ENCODE data around the gene NSUN3.
"Not testable (repeated sequence)": the region's sequence is repeated elsewhere in the genome, so short reads cannot be mapped to it uniquely, and the experiment has no call there.

NSUN3 gene

DNA sequence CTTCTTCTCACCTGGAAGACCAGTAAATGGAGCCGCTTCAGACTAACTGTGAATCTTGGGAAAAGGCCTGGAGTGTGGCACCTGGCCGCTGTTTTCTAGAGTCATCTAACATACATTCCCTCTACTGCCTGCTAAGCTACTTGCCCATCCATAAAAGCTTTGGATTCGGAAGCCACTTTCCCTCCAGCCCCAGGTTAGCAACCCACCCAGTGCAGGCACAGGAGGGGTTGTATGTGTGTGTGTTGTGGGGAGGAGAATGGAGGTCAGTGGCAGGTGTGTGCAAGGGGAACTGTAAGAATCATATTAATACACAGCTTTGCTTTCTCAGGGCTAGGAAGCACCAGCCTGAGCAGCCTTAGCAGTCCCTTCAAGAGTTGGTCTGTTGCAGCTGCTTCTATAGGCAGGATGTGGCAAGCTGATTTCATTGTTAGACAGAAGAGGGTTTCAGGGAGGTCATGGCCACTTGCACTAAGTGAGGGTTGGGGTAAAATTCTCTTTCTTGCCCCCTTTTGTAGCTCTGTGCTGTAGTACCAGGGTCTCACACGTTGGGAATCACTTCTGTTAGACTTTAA is 8.9 kb downstream of the NSUN3 start:
- no peaks in the 10 kb centered on the region for H3K36me3 ChIP-seq (ENCODE audit: control insufficient read depth, insufficient read depth, low read length)
- no peak overlapping the region for H3K9ac ChIP-seq (ENCODE audit: low read depth, low read length)
- H3K9me3 ChIP-seq (ENCODE audit: control insufficient read depth, insufficient read depth, low read length): no peaks in the 10 kb centered on the region
- no peaks in the 10 kb centered on the region for H3K4me1 ChIP-seq (ENCODE audit: control insufficient read depth, insufficient read depth, low read length)
- no peak overlapping the region for H3K4me3 ChIP-seq (ENCODE audit: low read depth, low read length)
- H3K27me3 ChIP-seq (ENCODE audit: control insufficient read depth, insufficient read depth, low read length): no peaks in the 10 kb centered on the region

DNA sequence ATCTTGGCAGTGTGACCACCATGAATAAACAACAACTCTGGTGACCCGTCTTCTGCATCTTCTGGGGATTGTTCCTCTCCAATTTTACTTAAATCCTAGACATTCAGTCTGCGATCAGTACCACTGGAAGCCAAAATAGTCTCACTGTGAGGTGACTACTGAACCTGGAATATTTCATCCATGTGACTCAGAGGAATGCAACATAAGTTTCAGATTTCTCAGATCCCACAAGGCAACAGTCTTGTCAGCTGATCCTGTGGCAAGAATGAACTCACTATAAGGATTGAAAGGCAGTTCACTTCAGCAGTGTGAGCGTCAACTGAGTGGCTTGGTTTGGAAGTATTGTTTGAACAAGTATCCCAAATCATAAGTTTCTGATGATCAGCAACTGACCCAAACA is 13.2 kb downstream of the NSUN3 start:
- H3K9me3 ChIP-seq (ENCODE audit: control insufficient read depth, insufficient read depth, low read length): no peaks in the 10 kb centered on the region
- H3K27me3 ChIP-seq (ENCODE audit: control insufficient read depth, insufficient read depth, low read length): no peaks in the 10 kb centered on the region
- H3K4me3 ChIP-seq (ENCODE audit: low read depth, low read length): no peak overlapping the region

DNA sequence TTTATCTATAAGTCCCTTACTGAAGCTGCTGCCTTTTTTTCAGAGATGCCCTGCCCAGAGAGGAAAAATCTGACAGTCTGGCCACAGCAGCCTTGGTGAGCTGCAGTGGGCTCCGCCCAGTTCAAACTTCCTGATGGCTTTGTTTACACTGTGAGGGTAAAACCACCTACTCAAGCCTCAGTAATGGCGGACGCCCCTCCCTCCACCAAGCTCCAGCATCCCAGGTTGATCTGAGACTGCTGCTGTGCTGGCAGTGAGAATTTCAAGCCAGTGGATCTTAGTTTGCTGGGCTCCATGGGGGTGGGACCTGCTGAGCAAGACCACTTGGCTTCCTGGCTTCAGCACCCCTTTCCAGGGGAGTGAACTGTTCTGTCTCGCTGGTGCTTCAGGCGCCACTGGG is 17.7 kb downstream of the NSUN3 start:
- not testable (repeated sequence) for H3K36me3 ChIP-seq (ENCODE audit: control insufficient read depth, insufficient read depth, low read length); H3K4me1 ChIP-seq (ENCODE audit: control insufficient read depth, insufficient read depth, low read length); H3K27me3 ChIP-seq (ENCODE audit: control insufficient read depth, insufficient read depth, low read length); H3K4me3 ChIP-seq (ENCODE audit: low read depth, low read length); H3K9ac ChIP-seq (ENCODE audit: low read depth, low read length); H3K9me3 ChIP-seq (ENCODE audit: control insufficient read depth, insufficient read depth, low read length)

More for the DNA sequence above, 13.2 kb downstream of the NSUN3 start:
- Histone ChIP-seq H3K9ac (ENCODE audit: low read depth, low read length) (no peak overlapping the region), H3K36me3 (ENCODE audit: control insufficient read depth, insufficient read depth, low read length) (no peaks in the 10 kb centered on the region), H3K4me1 (ENCODE audit: control insufficient read depth, insufficient read depth, low read length) (no peaks in the 10 kb centered on the region)

DNA sequence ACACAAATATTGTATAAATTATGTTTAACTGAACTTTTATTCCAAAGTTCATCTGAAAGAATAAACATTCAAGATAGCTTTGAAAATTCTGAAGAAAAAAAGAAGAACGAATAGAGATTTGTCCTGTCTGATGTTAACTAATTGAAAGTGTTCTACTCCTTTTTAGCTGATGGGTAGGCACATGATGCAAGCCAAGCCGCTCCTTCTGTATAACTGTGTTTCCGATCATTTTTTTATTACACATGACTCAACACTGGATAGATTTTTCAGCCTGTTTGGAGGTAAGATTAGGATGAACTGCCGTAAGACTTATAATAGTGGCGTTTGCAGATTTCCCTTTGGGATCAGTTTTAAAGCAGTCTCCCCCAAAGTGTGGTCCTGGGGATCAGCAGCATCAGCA is 19.0 kb downstream of the NSUN3 start:
- H3K4me3 ChIP-seq (ENCODE audit: low read depth, low read length): no peak overlapping the region
- H3K36me3 ChIP-seq (ENCODE audit: control insufficient read depth, insufficient read depth, low read length): no peaks in the 10 kb centered on the region
- no peaks in the 10 kb centered on the region for H3K9me3 ChIP-seq (ENCODE audit: control insufficient read depth, insufficient read depth, low read length)
- peaks cover 2% of the 10 kb centered on the region for H3K4me1 ChIP-seq (ENCODE audit: control insufficient read depth, insufficient read depth, low read length)
- no peaks in the 10 kb centered on the region for H3K27me3 ChIP-seq (ENCODE audit: control insufficient read depth, insufficient read depth, low read length)
- H3K9ac ChIP-seq (ENCODE audit: low read depth, low read length): no peak overlapping the region

DNA sequence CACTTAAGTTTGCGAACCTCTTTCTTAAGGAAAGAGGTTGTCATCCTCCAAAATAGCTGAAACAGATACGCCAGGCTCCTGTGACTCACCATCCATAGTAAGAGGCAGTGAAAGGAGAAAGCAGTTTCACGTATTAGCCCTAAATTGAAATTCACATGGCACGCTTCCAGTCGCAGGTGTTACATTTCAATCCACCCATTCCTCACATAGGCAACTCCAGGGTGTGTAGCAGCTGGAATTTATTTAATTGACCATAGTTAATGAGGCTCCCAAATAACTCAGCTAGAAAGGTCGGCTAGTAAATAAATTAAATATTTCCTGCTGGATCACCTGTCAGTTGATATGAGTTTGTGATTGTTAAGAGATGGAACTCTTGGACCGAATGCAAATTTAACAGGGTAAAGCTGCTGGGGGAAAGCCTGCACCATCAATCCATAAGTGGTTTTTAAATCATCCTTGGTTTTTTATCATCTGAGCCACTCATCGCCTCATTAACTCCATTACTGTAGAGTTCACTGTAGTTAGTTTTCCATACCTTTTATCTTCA is 19.6 kb downstream of the NSUN3 start:
- no peak overlapping the region for H3K4me3 ChIP-seq (ENCODE audit: low read depth, low read length)
- no peaks in the 10 kb centered on the region for H3K9me3 ChIP-seq (ENCODE audit: control insufficient read depth, insufficient read depth, low read length)
- no peak overlapping the region for H3K9ac ChIP-seq (ENCODE audit: low read depth, low read length)
- H3K4me1 ChIP-seq (ENCODE audit: control insufficient read depth, insufficient read depth, low read length): peaks cover 2% of the 10 kb centered on the region
- H3K27me3 ChIP-seq (ENCODE audit: control insufficient read depth, insufficient read depth, low read length): no peaks in the 10 kb centered on the region
- H3K36me3 ChIP-seq (ENCODE audit: control insufficient read depth, insufficient read depth, low read length): no peaks in the 10 kb centered on the region

DNA sequence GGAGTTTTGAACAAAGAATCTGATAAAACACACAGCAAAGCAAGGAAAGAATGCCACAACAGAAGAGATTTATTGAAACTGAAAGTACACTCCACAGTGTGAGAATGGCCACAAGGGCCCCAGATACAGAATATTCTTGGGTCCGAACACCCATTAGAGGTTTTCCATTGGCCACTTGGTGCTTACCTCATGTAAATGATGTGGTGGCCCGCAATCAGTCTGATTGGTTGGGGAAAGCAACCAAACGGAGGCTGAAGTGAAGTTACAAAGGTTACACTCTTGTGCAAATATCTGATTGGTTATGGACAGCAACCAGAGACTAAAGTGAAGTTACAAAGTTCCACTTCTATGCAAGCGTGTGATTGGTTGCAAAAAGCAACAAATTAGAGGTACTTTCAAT is 20.4 kb downstream of the NSUN3 start:
- no peaks in the 10 kb centered on the region for H3K27me3 ChIP-seq (ENCODE audit: control insufficient read depth, insufficient read depth, low read length)
- peaks cover 2% of the 10 kb centered on the region for H3K4me1 ChIP-seq (ENCODE audit: control insufficient read depth, insufficient read depth, low read length)
- H3K36me3 ChIP-seq (ENCODE audit: control insufficient read depth, insufficient read depth, low read length): no peaks in the 10 kb centered on the region
- no peak overlapping the region for H3K4me3 ChIP-seq (ENCODE audit: low read depth, low read length)
- no peak overlapping the region for H3K9ac ChIP-seq (ENCODE audit: low read depth, low read length)
- no peaks in the 10 kb centered on the region for H3K9me3 ChIP-seq (ENCODE audit: control insufficient read depth, insufficient read depth, low read length)

DNA sequence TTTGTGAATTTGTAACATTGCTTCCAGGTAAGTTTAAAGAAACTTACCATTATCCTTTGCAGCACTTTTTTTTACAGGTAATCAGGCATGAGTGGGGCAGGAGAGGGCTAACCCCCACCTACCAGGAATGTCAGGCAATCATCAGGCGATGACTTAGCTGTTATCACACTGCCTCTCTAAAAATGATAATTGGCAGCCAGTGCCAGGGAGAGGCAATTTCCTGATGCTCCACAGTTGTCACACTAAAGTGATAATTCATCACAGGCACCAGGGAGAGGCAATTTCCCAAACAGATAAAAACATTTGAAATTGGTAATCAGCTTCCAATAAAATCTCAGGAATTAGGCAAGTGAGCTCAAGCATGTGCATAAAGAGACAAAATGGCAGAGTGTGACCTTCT is 26.3 kb downstream of the NSUN3 start:
- no peak overlapping the region for H3K9ac ChIP-seq (ENCODE audit: low read depth, low read length)
- H3K4me3 ChIP-seq (ENCODE audit: low read depth, low read length): no peak overlapping the region
- H3K27me3 ChIP-seq (ENCODE audit: control insufficient read depth, insufficient read depth, low read length): no peaks in the 10 kb centered on the region
- H3K36me3 ChIP-seq (ENCODE audit: control insufficient read depth, insufficient read depth, low read length): no peaks in the 10 kb centered on the region
- no peaks in the 10 kb centered on the region for H3K4me1 ChIP-seq (ENCODE audit: control insufficient read depth, insufficient read depth, low read length)
- H3K9me3 ChIP-seq (ENCODE audit: control insufficient read depth, insufficient read depth, low read length): no peaks in the 10 kb centered on the region

DNA sequence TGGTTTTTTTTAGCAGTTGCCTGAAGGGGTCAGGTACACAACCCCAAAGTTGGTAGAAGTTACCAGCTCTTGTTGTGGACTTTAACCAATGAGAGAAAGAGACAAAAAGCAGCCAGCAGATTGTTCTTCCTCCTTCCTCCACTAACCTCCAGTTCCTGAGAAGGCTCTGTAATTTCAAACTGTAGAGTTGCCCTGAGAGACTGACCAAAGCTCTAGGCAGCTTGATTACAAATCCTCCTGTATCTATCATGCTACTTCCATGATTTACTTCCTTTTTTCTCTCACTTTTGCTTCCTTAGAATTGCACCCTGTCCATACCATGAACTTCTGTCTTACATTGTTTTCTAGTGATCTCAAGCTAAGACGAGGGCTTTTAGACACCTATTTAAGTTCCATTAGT is 29.2 kb downstream of the NSUN3 start:
- Histone ChIP-seq H3K36me3 (ENCODE audit: control insufficient read depth, insufficient read depth, low read length) (peaks cover 5% of the 10 kb centered on the region), H3K9ac (ENCODE audit: low read depth, low read length) (no peak overlapping the region), H3K4me3 (ENCODE audit: low read depth, low read length) (no peak overlapping the region), H3K9me3 (ENCODE audit: control insufficient read depth, insufficient read depth, low read length) (no peaks in the 10 kb centered on the region), H3K4me1 (ENCODE audit: control insufficient read depth, insufficient read depth, low read length) (no peaks in the 10 kb centered on the region), H3K27me3 (ENCODE audit: control insufficient read depth, insufficient read depth, low read length) (no peaks in the 10 kb centered on the region)

DNA sequence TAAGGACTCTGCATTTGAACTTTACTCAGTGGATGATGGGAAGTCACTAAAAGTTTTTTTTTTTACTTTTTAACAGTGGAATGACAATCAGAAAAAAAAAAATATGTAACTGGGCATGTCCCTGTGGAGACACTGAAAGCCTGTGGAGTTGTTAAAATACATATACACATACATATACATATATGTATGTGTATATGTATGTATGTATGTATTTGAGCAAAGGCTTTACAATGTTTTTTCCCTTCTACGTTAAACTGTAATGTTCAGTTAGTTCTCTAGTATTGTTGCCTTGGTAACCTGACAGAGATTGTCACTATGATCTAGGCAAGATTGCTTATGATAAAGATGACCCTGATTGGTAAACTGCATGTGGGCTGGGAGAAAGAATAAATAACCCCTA is 30.3 kb downstream of the NSUN3 start:
- H3K4me1 ChIP-seq (ENCODE audit: control insufficient read depth, insufficient read depth, low read length): no peaks in the 10 kb centered on the region
- H3K27me3 ChIP-seq (ENCODE audit: control insufficient read depth, insufficient read depth, low read length): no peaks in the 10 kb centered on the region
- no peaks in the 10 kb centered on the region for H3K9me3 ChIP-seq (ENCODE audit: control insufficient read depth, insufficient read depth, low read length)
- H3K36me3 ChIP-seq (ENCODE audit: control insufficient read depth, insufficient read depth, low read length): peaks cover 5% of the 10 kb centered on the region
- no peak overlapping the region for H3K4me3 ChIP-seq (ENCODE audit: low read depth, low read length)
- no peak overlapping the region for H3K9ac ChIP-seq (ENCODE audit: low read depth, low read length)

DNA sequence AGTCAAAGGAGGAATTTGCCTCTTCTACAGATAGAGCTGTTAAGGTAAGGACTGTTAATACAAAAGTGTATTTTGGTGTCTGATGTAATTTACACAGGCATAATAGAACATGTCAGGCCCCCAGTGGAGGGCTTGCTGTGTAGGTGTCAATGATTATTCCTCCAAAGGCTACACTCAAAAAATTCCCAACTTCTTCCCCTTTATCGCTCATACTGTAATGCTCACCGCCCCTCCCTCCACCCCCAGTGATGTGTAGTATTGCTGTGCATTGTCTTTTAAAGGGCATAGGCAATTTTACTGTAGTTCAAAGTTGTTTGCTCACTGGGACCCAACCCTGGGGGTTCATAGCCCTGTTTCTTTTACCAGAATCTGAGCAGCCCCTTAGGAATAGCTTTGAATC is 32.2 kb downstream of the NSUN3 start:
- Histone ChIP-seq H3K9me3 (ENCODE audit: control insufficient read depth, insufficient read depth, low read length) (no peaks in the 10 kb centered on the region), H3K9ac (ENCODE audit: low read depth, low read length) (no peak overlapping the region), H3K36me3 (ENCODE audit: control insufficient read depth, insufficient read depth, low read length) (peaks cover 5% of the 10 kb centered on the region), H3K4me1 (ENCODE audit: control insufficient read depth, insufficient read depth, low read length) (no peaks in the 10 kb centered on the region), H3K4me3 (ENCODE audit: low read depth, low read length) (no peak overlapping the region), H3K27me3 (ENCODE audit: control insufficient read depth, insufficient read depth, low read length) (no peaks in the 10 kb centered on the region)

DNA sequence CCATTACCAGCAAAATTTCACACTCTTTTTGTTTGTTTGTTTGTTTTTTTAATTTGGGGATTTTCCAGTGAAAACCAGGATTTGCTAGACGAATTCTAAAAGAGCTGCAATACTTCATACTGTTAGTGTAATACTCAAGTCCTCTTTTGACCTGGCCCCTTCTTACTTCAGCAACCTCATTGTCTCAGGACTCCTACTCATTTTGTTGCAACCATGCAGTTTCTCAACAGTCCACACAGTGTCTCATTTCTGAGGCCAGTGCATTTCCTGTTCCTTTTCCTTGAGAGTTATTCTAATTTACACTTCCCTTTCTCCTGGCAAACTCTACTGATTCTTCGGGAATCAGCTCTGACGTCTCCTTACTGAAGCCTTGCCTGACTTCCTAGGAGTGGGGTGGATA is 35.6 kb downstream of the NSUN3 start:
- no peaks in the 10 kb centered on the region for H3K4me1 ChIP-seq (ENCODE audit: control insufficient read depth, insufficient read depth, low read length)
- H3K9me3 ChIP-seq (ENCODE audit: control insufficient read depth, insufficient read depth, low read length): no peaks in the 10 kb centered on the region
- no peaks in the 10 kb centered on the region for H3K27me3 ChIP-seq (ENCODE audit: control insufficient read depth, insufficient read depth, low read length)
- no peak overlapping the region for H3K4me3 ChIP-seq (ENCODE audit: low read depth, low read length)
- no peak overlapping the region for H3K9ac ChIP-seq (ENCODE audit: low read depth, low read length)
- peaks cover 5% of the 10 kb centered on the region for H3K36me3 ChIP-seq (ENCODE audit: control insufficient read depth, insufficient read depth, low read length)

DNA sequence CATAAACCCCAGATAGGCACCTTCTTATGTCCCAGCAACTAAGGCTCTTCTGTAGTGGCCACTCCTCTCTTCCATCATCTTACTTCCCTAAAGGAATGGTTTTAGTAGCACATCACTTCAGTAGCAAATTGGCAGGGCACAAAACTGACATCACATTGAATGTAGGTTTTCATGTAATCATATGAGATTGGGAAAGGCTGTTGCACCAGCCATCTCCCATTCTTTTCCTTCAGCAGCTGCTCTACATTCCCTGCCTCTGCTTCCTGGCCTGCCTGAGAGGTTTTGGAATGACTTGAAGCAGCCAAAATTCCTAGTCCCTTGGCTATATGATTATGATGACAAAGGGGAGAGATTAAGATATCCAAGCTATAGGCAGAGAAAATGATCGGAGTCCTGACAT is 36.5 kb downstream of the NSUN3 start:
- H3K36me3 ChIP-seq (ENCODE audit: control insufficient read depth, insufficient read depth, low read length): peaks cover 5% of the 10 kb centered on the region
- H3K4me3 ChIP-seq (ENCODE audit: low read depth, low read length): no peak overlapping the region
- H3K4me1 ChIP-seq (ENCODE audit: control insufficient read depth, insufficient read depth, low read length): no peaks in the 10 kb centered on the region
- H3K9me3 ChIP-seq (ENCODE audit: control insufficient read depth, insufficient read depth, low read length): no peaks in the 10 kb centered on the region
- no peak overlapping the region for H3K9ac ChIP-seq (ENCODE audit: low read depth, low read length)
- H3K27me3 ChIP-seq (ENCODE audit: control insufficient read depth, insufficient read depth, low read length): no peaks in the 10 kb centered on the region
